ENCODE results near the gene RBKS.
A peak's percentile ranks its signal among the peaks of the same experiment; 100 is the strongest.

RBKS gene

GRCh38 chr2:27811768-27812167 is 78.4 kb downstream of the RBKS start:
- in situ Hi-C loops (cut with HindIII; ENCODE audit: low pct_ligation_motif_present, low pct_unique_long_range_greater_than_20kb, low sequenced_read_pairs) = no loop called here
- DNase-seq = no peak

DNA sequence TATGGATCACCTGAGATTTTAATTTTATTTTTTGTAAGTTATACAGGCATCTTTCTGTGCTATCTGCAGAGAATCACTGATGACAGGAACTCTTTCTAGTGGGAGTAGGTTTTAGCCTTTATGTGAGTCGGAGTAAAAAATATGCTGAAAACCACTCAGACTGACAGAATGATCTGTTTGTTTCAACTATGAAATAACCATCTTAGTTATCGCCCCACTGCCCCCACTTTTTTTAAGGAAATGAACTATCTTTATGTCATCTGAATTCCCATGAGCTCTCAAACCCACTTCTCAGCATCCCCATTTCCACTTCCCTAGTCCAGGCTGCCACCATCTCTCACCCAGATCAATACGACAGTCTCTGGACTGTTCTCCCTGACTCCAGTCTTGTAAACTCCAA is 79.7 kb downstream of the RBKS start:
- DNase-seq = no peak

GRCh38 chr2:27809761-27810241 is 80.4 kb downstream of the RBKS start:
- in situ Hi-C loops (cut with HindIII; ENCODE audit: low pct_ligation_motif_present, low pct_unique_long_range_greater_than_20kb, low sequenced_read_pairs) = no loop called here

More for the DNA sequence above, 79.7 kb downstream of the RBKS start:
- in situ Hi-C loops (cut with HindIII; ENCODE audit: low pct_ligation_motif_present, low pct_unique_long_range_greater_than_20kb, low sequenced_read_pairs) = no loop called here

DNA sequence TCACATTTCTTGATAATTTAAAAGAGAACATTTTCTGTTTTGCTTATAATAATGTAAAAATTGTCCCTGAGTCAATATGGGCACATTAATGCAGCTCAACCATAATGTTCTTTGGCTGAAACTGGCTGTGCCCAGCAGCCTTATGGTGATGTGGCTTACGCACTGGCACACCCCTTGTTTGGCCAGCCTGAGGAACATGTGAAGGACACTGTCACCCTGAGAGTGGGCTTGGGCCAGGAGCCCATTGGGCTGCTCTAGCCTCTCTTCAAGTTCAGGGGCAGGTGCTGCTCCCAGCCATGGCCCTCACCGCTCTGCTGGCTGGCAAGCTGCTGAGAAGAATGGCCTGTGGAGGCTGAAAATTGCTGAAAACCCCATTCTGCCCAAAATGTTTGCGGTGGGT is 81.2 kb downstream of the RBKS start:
- no peak for DNase-seq
- in situ Hi-C loops (cut with HindIII; ENCODE audit: low pct_ligation_motif_present, low pct_unique_long_range_greater_than_20kb, low sequenced_read_pairs) = no loop called here

More at GRCh38 chr2:27809761-27810241, 80.4 kb downstream of the RBKS start:
- DNase-seq = no peak

GRCh38 chr2:27808418-27808817 is 81.8 kb downstream of the RBKS start:
- DNase-seq = no peak
- in situ Hi-C loops (cut with HindIII; ENCODE audit: low pct_ligation_motif_present, low pct_unique_long_range_greater_than_20kb, low sequenced_read_pairs) = no loop called here

DNA sequence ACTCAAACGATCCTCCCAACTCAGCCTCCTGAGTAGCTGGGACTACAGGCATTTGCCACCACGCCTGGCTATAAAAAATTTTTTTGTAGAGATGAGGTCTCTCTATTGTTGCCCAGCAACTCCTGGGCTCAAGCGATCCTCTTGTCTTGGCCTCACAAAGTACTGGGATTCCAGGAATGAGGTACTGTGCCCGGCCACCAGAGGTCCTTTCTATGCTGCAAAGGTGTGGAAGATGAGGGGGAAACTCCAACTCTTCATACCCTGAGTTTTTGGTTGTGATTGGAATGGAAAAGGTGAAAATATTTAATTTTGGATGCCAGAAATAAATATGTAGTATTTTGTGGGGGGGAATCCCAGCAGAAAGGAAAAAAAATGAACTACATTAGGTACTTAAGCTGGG is 82.7 kb downstream of the RBKS start:
- in situ Hi-C loops (cut with HindIII; ENCODE audit: low pct_ligation_motif_present, low pct_unique_long_range_greater_than_20kb, low sequenced_read_pairs) = no loop called here
- DNase-seq = peak; percentile 57

DNA sequence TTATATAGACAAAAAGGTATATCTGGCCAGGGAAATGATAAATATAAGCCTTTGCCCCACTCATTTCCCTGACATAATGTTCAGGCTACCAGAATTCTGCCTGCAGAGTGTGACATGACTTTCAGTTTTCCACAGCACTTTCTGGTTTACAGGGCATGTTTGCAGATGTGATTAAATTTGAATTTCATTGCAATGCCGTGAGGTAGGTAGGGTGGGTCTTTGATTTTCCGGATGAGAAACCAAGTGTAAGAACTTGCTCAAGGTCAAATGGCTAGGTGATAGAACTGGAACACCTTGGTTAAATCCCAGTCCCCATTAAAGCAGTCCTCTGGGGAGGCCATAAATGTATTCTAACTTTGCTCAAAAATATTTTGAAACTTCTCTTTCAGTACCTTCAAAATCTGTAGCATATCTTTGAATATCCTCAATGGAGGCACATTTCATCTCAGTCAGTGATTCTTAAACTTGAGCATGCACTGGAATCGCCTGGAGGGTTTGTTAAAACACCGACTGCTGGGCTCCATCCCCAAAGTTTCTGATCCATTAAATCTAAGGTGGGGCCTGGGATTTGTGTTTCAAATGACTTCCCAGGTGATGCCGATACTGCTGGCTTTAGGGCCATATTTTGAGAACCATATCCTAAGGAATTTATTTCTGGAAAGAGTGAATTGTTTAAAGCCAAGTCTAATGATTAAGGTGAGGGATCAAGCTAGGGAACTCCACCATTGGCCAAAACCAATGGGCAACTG is 83.7 kb downstream of the RBKS start:
- in situ Hi-C loops (cut with HindIII; ENCODE audit: low pct_ligation_motif_present, low pct_unique_long_range_greater_than_20kb, low sequenced_read_pairs) = no loop called here
- DNase-seq = no peak

DNA sequence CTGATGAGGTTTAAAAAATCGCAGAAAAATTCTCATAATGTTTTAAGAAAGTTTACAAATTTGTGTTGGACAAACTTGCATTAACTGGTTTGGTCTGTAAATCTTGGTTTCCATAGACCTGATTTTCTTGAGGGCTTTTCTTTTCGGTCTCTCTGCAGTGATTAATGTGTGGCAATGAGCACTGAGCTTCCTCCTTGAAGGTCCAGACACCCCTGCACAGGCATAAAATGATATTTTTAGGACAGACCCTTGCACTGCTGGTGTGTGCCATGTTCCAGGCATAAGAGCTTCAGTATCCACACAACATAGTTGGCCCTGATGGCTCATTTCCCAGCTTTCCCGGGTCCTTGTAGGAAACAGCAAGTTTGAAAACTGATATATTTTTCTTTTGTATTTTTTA is 85.0 kb downstream of the RBKS start:
- in situ Hi-C loops (cut with HindIII; ENCODE audit: low pct_ligation_motif_present, low pct_unique_long_range_greater_than_20kb, low sequenced_read_pairs) = no loop called here
- DNase-seq = no peak

GRCh38 chr2:27804146-27804545 is 86.0 kb downstream of the RBKS start:
- DNase-seq = no peak
- in situ Hi-C loops (cut with HindIII; ENCODE audit: low pct_ligation_motif_present, low pct_unique_long_range_greater_than_20kb, low sequenced_read_pairs) = no loop called here

DNA sequence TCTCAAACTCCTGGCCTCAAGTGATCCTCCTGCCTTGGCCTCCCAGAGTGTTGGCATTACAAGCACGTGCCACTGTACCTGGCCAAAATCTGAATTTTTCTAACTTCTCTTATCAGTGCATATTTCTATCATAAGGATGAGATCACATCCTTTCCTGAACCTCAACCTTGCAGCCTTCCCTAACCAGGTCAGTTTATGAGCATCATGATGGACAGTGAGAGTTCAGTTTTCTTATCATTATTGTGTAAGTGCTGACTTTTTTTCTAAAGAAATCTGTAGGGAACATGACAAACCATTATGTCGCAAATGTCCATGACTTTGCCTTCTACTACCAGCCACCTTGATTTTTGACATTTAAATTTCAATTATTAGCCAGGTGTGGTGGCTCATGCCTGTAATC is 87.1 kb downstream of the RBKS start:
- in situ Hi-C loops (cut with HindIII; ENCODE audit: low pct_ligation_motif_present, low pct_unique_long_range_greater_than_20kb, low sequenced_read_pairs) = no loop called here
- no peak for DNase-seq

DNA sequence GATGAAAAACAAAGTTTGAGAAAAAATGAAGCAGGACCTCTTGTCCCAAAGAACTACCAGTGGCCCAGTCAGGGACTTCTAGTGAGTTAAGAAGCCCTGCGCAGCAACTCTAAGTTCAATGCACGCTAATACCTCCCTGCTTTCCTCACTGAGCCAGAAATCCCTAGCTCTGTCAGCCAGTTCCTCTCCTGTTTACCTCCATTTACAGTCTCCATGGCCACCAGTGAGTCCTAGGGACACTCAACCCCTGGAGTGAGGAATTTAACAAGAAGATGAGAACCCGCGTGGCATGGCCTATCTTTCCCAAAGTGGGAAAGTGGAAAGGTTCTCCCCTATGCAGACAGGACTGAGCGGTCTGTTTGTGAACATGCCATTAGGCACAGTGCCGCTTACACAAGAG is 87.6 kb downstream of the RBKS start:
- in situ Hi-C loops (cut with HindIII; ENCODE audit: low pct_ligation_motif_present, low pct_unique_long_range_greater_than_20kb, low sequenced_read_pairs) = no loop called here
- no peak for DNase-seq

- in situ Hi-C loops (cut with HindIII; ENCODE audit: low pct_ligation_motif_present, low pct_unique_long_range_greater_than_20kb, low sequenced_read_pairs) = no loop called here
- no peak for DNase-seq
Measured at GRCh38 chr2:27800856-27801255, 89.3 kb downstream of the RBKS start.

DNA sequence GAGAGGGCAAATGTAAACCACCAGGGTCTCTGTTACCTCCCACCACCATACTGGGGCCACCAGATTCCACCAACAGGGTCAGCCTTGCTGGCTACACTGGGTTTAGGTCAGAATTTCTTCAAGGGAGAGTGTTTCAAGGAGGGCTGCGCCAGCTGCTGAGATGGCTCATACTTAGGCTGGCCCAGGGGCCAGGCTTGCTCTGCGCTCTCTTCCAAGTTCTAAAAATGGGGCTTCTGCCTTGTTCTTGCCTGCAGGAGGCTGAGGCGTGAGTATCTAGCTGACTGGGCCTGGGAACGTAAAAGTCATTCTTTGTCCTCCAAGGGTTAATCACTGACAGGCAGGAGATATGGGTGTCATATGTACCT is 90.6 kb downstream of the RBKS start:
- in situ Hi-C loops (cut with HindIII; ENCODE audit: low pct_ligation_motif_present, low pct_unique_long_range_greater_than_20kb, low sequenced_read_pairs) = no loop called here

DNA sequence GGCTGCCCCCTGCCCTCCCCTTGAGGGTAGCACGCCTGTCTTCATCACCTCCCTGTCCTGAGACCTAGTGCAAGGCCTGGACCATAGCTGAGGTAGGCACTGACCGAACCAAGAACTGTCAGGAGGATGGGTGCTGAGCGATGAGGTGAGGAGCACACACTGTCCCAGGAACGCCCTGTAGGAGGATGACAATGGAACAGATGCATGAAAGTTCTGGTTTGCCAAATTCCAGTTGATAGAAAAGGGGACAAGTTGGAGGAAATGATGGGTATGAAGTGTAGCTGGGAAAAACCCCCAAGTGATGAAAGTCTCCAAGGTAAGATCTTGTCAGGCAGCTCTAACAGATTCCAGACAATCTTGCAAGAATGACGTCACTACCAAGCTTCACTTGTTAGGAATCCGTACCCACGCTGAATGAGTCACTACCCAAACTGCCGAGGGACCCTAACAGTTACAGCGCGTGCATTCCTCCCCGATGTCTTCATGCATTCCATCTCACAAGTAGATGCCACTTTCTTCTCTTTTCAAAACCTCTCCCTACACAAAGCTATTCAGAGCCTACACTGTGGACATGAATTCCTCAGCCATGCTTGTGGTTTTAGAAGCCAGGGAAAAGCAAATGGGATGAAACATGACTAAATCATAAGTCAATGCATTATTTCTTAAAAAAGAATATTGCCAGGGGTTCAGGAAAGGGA is 91.1 kb downstream of the RBKS start:
- in situ Hi-C loops (cut with HindIII; ENCODE audit: low pct_ligation_motif_present, low pct_unique_long_range_greater_than_20kb, low sequenced_read_pairs) = no loop called here
- DNase-seq = peak; percentile 100

More for the DNA sequence above, 90.6 kb downstream of the RBKS start:
- no peak for DNase-seq

GRCh38 chr2:27798486-27798885 is 91.7 kb downstream of the RBKS start:
- in situ Hi-C loops (cut with HindIII; ENCODE audit: low pct_ligation_motif_present, low pct_unique_long_range_greater_than_20kb, low sequenced_read_pairs) = no loop called here
- DNase-seq = no peak

GRCh38 chr2:27797841-27798240 is 92.3 kb downstream of the RBKS start:
- DNase-seq = no peak
- in situ Hi-C loops (cut with HindIII; ENCODE audit: low pct_ligation_motif_present, low pct_unique_long_range_greater_than_20kb, low sequenced_read_pairs) = no loop called here

GRCh38 chr2:27796791-27797765 is 93.1 kb downstream of the RBKS start:
- DNase-seq = no peak
- in situ Hi-C loops (cut with HindIII; ENCODE audit: low pct_ligation_motif_present, low pct_unique_long_range_greater_than_20kb, low sequenced_read_pairs) = no loop called here

- in situ Hi-C loops (cut with HindIII; ENCODE audit: low pct_ligation_motif_present, low pct_unique_long_range_greater_than_20kb, low sequenced_read_pairs) = no loop called here
- DNase-seq = no peak
Measured at GRCh38 chr2:27795868-27796277, 94.3 kb downstream of the RBKS start.
